Calu3 (cell line): ENCODE results near the gene STXBP4. TPM values are rescaled to one million over a fixed set of nuclear protein-coding genes. Genes with fewer than 3 reads are reported as not detected.

Experiments
- BruUV-seq: library from RNA; stranded (reverse); fragments of 400-500 nt; replicated peaks from 2 replicates; lab custom pipeline; 2021; lab: Mats Ljungman, UMichigan
- CTCF ChIA-PET: fragments of 300-600 bp; sonication (Branson Sonifier 250); formaldehyde crosslinking; loops from one replicate; lab custom pipeline; 2022; ENCODE audit warnings: antibody characterized with exemption; lab: Charles Lee
- DNase-seq: peaks from one replicate; pipeline ENCODE4 v3.0.0; 2022
- H3K27ac Mint-ChIP-seq: one replicate; pipeline ENCODE4 v1.8.0; 2022; ENCODE audit warnings: mixed read lengths; ENCODE audit not compliant: unreplicated experiment
- H3K27me3 Mint-ChIP-seq: one replicate; pipeline ENCODE4 v1.8.0; 2022; ENCODE audit warnings: mixed read lengths; ENCODE audit not compliant: unreplicated experiment
- H3K36me3 Mint-ChIP-seq: one replicate; pipeline ENCODE4 v1.8.0; 2022; ENCODE audit warnings: mild to moderate bottlenecking, moderate library complexity, mixed read lengths; ENCODE audit not compliant: insufficient read depth, unreplicated experiment
- H3K4me1 Mint-ChIP-seq: one replicate; pipeline ENCODE4 v1.8.0; 2022; ENCODE audit warnings: mild to moderate bottlenecking, low read depth, mixed read lengths; ENCODE audit not compliant: unreplicated experiment
- H3K4me3 Mint-ChIP-seq: one replicate; pipeline ENCODE4 v1.8.0; 2022; ENCODE audit warnings: mild to moderate bottlenecking, low read depth, moderate library complexity, mixed read lengths; ENCODE audit not compliant: unreplicated experiment
- H3K9me3 Mint-ChIP-seq: one replicate; pipeline ENCODE4 v1.8.0; 2022; ENCODE audit warnings: low read depth, mixed read lengths; ENCODE audit not compliant: unreplicated experiment
- intact Hi-C: fragments of 100-400 bp; cut with micrococcal nuclease; formaldehyde crosslinking; loops from one replicate; pipeline ENCODE4 v1.10.0; 2022; ENCODE audit not compliant: unreplicated experiment
- total RNA-seq: library from RNA; stranded (reverse); gene quantifications from 2 replicates; pipeline ENCODE4 v1.2.3, GENCODE V29; 2022
- TF ChIP-seq, protein P1 (sequence below): fragments of 200-600 bp; IDR thresholded peaks from one replicate; pipeline ENCODE4 v1.8.0; 2022; ENCODE audit warnings: antibody characterized with exemption; ENCODE audit not compliant: unreplicated experiment

STXBP4 gene
- total RNA-seq, 1 experiment from 2014 or later, result 9.2 TPM

DNA sequence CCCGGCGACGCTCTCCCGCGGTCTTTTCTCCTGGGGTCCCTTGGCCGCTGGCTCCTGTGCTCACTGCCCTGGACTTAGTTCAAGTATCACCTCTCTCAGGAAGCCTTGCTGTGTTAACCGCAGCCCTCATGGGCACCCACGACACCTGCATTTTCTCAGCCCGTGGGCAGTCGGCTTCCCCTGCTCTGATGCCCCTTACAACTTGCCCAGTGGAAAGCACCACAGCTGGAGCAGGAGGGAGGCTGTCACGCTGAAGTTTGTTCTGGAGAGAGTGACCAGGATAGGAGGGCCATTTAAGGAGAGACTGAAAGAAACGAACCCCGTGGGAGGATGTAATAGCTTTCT, 395 bp downstream of the STXBP4 start:
- intact Hi-C loops, result loop anchor here (2.0 kb wide), 1 partner anchor 68 kb away; the partner anchor contains the start of gene TOM1L1
- Mint-ChIP-seq H3K27ac (no peak overlapping the region), H3K4me3 (no peak overlapping the region), H3K4me1 (no peaks in the 10 kb centered on the region), H3K27me3 (no peaks in the 10 kb centered on the region), H3K9me3 (no peaks in the 10 kb centered on the region), H3K36me3 (no peaks in the 10 kb centered on the region)
- CTCF ChIA-PET, result no interaction called here
- DNase-seq, result peak; percentile 2
- no TSS peak for BruUV-seq
- TF ChIP-seq, protein P1, sequence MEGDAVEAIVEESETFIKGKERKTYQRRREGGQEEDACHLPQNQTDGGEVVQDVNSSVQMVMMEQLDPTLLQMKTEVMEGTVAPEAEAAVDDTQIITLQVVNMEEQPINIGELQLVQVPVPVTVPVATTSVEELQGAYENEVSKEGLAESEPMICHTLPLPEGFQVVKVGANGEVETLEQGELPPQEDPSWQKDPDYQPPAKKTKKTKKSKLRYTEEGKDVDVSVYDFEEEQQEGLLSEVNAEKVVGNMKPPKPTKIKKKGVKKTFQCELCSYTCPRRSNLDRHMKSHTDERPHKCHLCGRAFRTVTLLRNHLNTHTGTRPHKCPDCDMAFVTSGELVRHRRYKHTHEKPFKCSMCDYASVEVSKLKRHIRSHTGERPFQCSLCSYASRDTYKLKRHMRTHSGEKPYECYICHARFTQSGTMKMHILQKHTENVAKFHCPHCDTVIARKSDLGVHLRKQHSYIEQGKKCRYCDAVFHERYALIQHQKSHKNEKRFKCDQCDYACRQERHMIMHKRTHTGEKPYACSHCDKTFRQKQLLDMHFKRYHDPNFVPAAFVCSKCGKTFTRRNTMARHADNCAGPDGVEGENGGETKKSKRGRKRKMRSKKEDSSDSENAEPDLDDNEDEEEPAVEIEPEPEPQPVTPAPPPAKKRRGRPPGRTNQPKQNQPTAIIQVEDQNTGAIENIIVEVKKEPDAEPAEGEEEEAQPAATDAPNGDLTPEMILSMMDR, result no peak

DNA sequence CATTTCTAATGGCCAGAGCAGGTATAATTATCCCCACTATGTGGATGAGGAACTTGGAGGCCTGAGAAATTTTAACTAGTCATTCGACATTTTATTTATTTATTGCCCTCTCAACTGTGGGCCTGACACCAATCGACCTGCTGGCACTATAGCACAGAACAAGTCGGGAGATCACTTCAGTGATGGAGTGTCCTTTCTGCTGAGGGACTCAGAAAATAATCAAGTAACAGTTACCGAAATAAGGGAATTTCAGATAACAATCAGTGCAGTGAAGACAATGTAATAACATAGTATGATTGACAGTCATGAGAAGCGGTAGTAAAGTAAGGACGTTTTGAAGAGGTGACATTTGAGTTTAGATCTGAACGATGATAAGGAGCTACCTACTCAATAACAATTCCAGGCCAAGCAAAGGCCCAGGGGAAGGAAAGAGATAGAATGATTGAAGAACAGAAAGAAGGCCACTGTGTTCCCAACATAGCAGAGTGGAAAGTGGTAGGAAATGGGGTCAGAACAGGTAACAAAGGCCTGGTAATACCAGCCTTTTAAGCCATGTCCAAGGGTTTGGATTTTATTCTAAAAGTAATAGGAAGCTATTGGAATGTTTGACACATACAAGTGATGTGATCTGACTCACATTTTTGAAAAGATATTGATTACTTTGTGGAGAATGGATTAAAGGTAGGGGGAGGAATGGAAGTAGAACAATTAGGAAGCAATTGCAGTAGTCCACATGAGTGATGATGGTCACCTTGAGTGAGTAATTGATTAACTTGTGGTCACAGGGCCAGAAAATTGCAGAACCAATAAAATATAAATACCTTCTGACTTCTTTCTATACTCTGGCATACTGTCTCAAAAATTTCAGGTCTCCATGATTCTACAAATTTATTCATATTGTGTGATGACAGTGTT, 1.4 kb downstream of the STXBP4 start:
- Mint-ChIP-seq H3K27me3 (no peaks in the 10 kb centered on the region), H3K36me3 (no peaks in the 10 kb centered on the region), H3K4me1 (no peaks in the 10 kb centered on the region), H3K27ac (no peak overlapping the region), H3K9me3 (no peaks in the 10 kb centered on the region), H3K4me3 (no peak overlapping the region)
- DNase-seq, result no peak
- intact Hi-C loops, result loop anchor here (2.0 kb wide), 1 partner anchor 69 kb away; the partner anchor contains the start of gene TOM1L1
- CTCF ChIA-PET, result no interaction called here
- TF ChIP-seq, protein P1, result no peak
- BruUV-seq, result no TSS peak

DNA sequence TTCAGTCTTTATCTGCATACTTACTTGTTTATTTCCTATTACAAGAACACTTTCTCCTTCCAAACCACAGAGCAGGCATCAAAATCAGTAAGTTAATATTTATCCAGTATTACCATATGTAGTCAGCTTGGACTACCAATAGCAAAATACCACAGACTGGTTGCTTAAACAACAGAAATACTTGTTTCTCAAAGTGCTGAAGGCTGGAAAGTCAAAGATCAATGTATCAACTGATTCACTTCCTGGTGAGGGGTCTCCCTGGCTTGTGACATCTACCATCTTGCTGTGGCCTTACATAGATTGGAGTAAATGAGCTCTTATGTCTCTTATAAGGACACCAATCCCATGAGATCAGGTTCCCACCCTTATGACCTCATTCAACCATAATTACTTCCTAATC, 2.6 kb downstream of the STXBP4 start:
- H3K27me3 Mint-ChIP-seq, result no peaks in the 10 kb centered on the region
- H3K4me1 Mint-ChIP-seq, result no peaks in the 10 kb centered on the region
- no peaks in the 10 kb centered on the region for H3K36me3 Mint-ChIP-seq
- H3K4me3 Mint-ChIP-seq, result no peak overlapping the region
- CTCF ChIA-PET, result interaction anchor here (1.0 kb wide), 1 partner anchor 71 kb away, joined by 3 read pairs; the partner anchor contains the start of gene TOM1L1
- intact Hi-C loops, result no loop called here
- H3K9me3 Mint-ChIP-seq, result no peaks in the 10 kb centered on the region
- no TSS peak for BruUV-seq
- H3K27ac Mint-ChIP-seq, result no peak overlapping the region
- no peak for DNase-seq
- TF ChIP-seq, protein P1, result no peak

DNA sequence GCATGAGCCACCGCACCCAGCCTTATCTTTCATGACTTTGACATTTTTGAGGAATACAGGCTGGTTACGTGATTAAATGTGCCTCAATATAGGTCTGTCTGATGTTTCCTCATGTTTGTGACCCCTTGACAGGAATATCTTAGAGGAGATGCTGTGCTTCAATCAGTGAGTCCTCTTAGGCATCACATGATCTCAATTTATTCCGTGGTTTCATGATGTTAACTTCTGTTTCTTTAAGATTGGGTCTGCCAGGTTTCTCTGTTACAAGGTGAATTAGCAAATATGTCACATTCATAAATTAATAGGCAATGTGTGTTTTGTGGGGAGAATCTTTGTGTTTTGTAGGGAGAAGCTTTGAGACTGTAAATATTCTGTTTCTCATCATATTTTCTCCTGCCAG, 3.3 kb downstream of the STXBP4 start:
- Mint-ChIP-seq H3K27ac (no peak overlapping the region), H3K4me1 (no peaks in the 10 kb centered on the region), H3K4me3 (no peak overlapping the region), H3K36me3 (no peaks in the 10 kb centered on the region), H3K27me3 (no peaks in the 10 kb centered on the region), H3K9me3 (no peaks in the 10 kb centered on the region)
- CTCF ChIA-PET, result interaction anchor here (1.0 kb wide), 1 partner anchor 71 kb away, joined by 3 read pairs; the partner anchor contains the start of gene TOM1L1
- BruUV-seq, result no TSS peak
- TF ChIP-seq, protein P1, result no peak
- intact Hi-C loops, result no loop called here
- no peak for DNase-seq
